A549 (cell line): ENCODE results near the gene NFATC4.

Source experiments
- CEBPB ChIP-seq, 2 experiments: fragments of >200 bp in 1 of 2; sonication (Bioruptor Twin) in 1 of 2; formaldehyde crosslinking in 1 of 2; IDR thresholded peaks; 2 replicates each; pipeline ENCODE4 v1.6.1; 2012 to 2016
- CTCF ChIP-seq: fragments of >200 bp; sonication (Bioruptor Twin); formaldehyde crosslinking; IDR thresholded peaks from 3 replicates; pipeline ENCODE4 v1.5.1; 2016
- EHMT2 ChIP-seq: fragments of 200-600 bp; sonication (generic); IDR thresholded peaks from 2 replicates; pipeline ENCODE4 v1.6.1; 2016; ENCODE audit warnings: antibody characterized with exemption, low read depth, mild to moderate bottlenecking, moderate library complexity
- JUNB ChIP-seq: fragments of >200 bp; sonication (Bioruptor Twin); formaldehyde crosslinking; IDR thresholded peaks from 2 replicates; pipeline ENCODE4 v1.6.1; 2016
- MYC ChIP-seq: IDR thresholded peaks from 2 replicates; pipeline ENCODE4 v1.6.1; 2012; ENCODE audit warnings: mild to moderate bottlenecking, inconsistent platforms, low read length, improper control_type of control experiment, borderline replicate concordance
- NFE2L2 ChIP-seq: fragments of 150-350 bp; conservative IDR thresholded peaks from 2 replicates; pipeline ENCODE4 v1.6.1; 2014; ENCODE audit warnings: low read length
- PBX3 ChIP-seq: IDR thresholded peaks from 2 replicates; pipeline ENCODE4 v1.6.1; 2012
- POLR2A ChIP-seq: IDR thresholded peaks from 2 replicates; pipeline ENCODE4 v1.6.1; 2012; ENCODE audit warnings: mild to moderate bottlenecking, low read length
- RARB ChIP-seq: fragments of 250-450 bp; sonication (Bioruptor Pico); IDR thresholded peaks from 2 replicates; pipeline ENCODE4 v1.8.0; 2021; ENCODE audit warnings: mild to moderate bottlenecking, moderate library complexity
- REST ChIP-seq: fragments of 200-600 bp; sonication (generic); IDR thresholded peaks from 2 replicates; pipeline ENCODE4 v1.6.1; 2016; ENCODE audit warnings: antibody characterized with exemption, mild to moderate bottlenecking, moderate library complexity
- ZFP36 ChIP-seq: fragments of 450-650 bp; IDR thresholded peaks from 2 replicates; pipeline ENCODE4 v1.6.1; 2014; ENCODE audit warnings: borderline replicate concordance; ENCODE audit not compliant: partially characterized antibody
- TF ChIP-seq, protein P1 (sequence below): fragments of 450-650 bp; IDR thresholded peaks from 2 replicates; pipeline ENCODE4 v1.6.1; 2014; ENCODE audit warnings: antibody characterized with exemption

DNA sequence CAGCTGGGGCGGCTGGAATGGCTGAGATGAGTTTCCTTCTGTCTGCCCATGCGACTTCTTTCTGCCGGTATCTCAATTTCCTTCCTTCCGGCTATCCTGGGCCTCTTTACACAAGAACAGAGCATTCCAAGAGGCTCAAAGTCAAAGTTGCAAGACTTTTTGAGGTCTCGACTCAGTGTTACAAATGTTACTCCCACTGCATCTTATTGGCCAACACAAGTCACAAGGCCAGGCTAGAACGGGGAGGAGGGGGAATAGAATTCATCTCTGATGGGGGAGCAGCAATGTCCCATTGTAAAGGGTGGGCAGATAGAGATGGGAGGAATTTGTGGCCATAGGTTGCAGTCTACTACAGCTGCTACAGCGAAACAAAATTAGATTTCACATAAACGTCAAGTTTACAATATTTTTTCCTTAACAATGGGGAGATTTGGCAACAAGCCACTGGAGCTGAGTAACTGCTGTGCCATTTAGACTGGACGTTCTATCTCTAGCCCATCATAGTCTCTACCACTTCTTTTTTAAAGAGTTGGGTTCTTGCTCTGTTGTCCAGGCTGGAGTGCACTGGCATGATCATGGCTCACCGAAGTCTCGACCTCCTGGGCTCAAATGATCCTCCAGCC, 21.4 kb downstream of the NFATC4 start:
- no peak for TF ChIP-seq POLR2A
- TF ChIP-seq PBX3 = no peak
- TF ChIP-seq CEBPB (IDR thresholded peaks at IDR 0.05) = no peak
- TF ChIP-seq RARB (CRISPR knock-in tag) = no peak
- TF ChIP-seq CTCF = no peak
- TF ChIP-seq REST = no peak
- no peak for TF ChIP-seq NFE2L2
- TF ChIP-seq MYC = no peak
- TF ChIP-seq, protein P1, sequence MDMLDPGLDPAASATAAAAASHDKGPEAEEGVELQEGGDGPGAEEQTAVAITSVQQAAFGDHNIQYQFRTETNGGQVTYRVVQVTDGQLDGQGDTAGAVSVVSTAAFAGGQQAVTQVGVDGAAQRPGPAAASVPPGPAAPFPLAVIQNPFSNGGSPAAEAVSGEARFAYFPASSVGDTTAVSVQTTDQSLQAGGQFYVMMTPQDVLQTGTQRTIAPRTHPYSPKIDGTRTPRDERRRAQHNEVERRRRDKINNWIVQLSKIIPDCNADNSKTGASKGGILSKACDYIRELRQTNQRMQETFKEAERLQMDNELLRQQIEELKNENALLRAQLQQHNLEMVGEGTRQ = no peak
- no peak for TF ChIP-seq JUNB
- no peak for TF ChIP-seq ZFP36
- no peak for TF ChIP-seq EHMT2
